ENCODE measurements around the gene SART1. TPM values are rescaled to one million over a fixed set of nuclear protein-coding genes. Genes with fewer than 3 reads are reported as not detected.

Gene SART1
- total RNA-seq, 4 donors from 2014 or later = 27.6 to 35.0 (median 33.1) TPM

GRCh38 chr11:65981972-65982823 is 20.7 kb downstream of the SART1 start:
- Histone ChIP-seq H3K4me3 (no peak overlapping the region), H3K27ac (no peak overlapping the region), H3K36me3 (peaks cover 15 to 29% (median 20%) of the 10 kb centered on the region in 3 donors), H3K27me3 (no peaks in the 10 kb centered on the region), H3K9me3 (no peaks in the 10 kb centered on the region), H3K4me1 (no peaks in the 10 kb centered on the region)
- 57 to 70% methylated on average over 6 to 12 of the region's 16 CpGs for WGBS, 2 donors
- DNase-seq = no peak
- intact Hi-C loops (cut with DNase I) = no loop called here
- TF ChIP-seq CTCF (IDR thresholded peaks at IDR 0.05) (no peak), POLR2A (IDR thresholded peaks at IDR 0.05) (no peak)

GRCh38 chr11:65982824-65983588 is 21.5 kb downstream of the SART1 start:
- no peak for TF ChIP-seq CTCF (IDR thresholded peaks at IDR 0.05)
- no peak for TF ChIP-seq POLR2A (IDR thresholded peaks at IDR 0.05)
- Histone ChIP-seq H3K36me3 (peaks cover 9 to 21% (median 12%) of the 10 kb centered on the region in 3 donors), H3K9me3 (no peaks in the 10 kb centered on the region), H3K27ac (no peak overlapping the region), H3K4me1 (no peaks in the 10 kb centered on the region), H3K27me3 (no peaks in the 10 kb centered on the region), H3K4me3 (no peak overlapping the region)
- intact Hi-C loops (cut with DNase I) = no loop called here
- 63 to 76% methylated on average over 16 to 17 of the region's 22 CpGs for WGBS, 2 donors
- DNase-seq = no peak

GRCh38 chr11:65983589-65983987 is 22.1 kb downstream of the SART1 start:
- H3K27me3 ChIP-seq = no peaks in the 10 kb centered on the region
- peaks cover 3 to 15% (median 8%) of the 10 kb centered on the region in 3 donors for H3K36me3 ChIP-seq
- DNase-seq = no peak
- no peak overlapping the region for H3K4me3 ChIP-seq
- WGBS, 2 donors = no CpG with 5 or more reads among the region's 5 CpGs
- no peak overlapping the region for H3K27ac ChIP-seq
- intact Hi-C loops (cut with DNase I) = no loop called here
- TF ChIP-seq POLR2A (IDR thresholded peaks at IDR 0.05) (no peak), CTCF (IDR thresholded peaks at IDR 0.05) (no peak)
- no peaks in the 10 kb centered on the region for H3K9me3 ChIP-seq
- H3K4me1 ChIP-seq = no peaks in the 10 kb centered on the region

- H3K4me1 ChIP-seq = peaks cover 0 to 6% (median 0%) of the 10 kb centered on the region in 3 donors
- H3K27ac ChIP-seq = no peak overlapping the region
- H3K4me3 ChIP-seq = no peak overlapping the region
- intact Hi-C loops (cut with DNase I) = loop anchor here (5.0 kb wide), 1 partner anchor 105 kb away; no protein-coding TSS in a partner anchor
- no peak for DNase-seq
- H3K27me3 ChIP-seq = no peaks in the 10 kb centered on the region
- WGBS, 2 donors = 56 to 89% methylated on average over 2 to 4 of the region's 9 CpGs
- peaks cover 0 to 10% (median 0%) of the 10 kb centered on the region in 3 donors for H3K36me3 ChIP-seq
- H3K9me3 ChIP-seq = no peaks in the 10 kb centered on the region
- TF ChIP-seq POLR2A (IDR thresholded peaks at IDR 0.05) (no peak), CTCF (IDR thresholded peaks at IDR 0.05) (no peak)
Observed at GRCh38 chr11:65987336-65987735, 25.8 kb downstream of the SART1 start.

All from esophagus squamous epithelium (tissue), 5 donors.